ENCODE measurements around the gene TMEM247. TPM values are rescaled to one million over a fixed set of nuclear protein-coding genes. Genes with fewer than 3 reads are reported as not detected.

TMEM247 gene
- total RNA-seq, 1 experiment from 2014 or later: not detected

DNA sequence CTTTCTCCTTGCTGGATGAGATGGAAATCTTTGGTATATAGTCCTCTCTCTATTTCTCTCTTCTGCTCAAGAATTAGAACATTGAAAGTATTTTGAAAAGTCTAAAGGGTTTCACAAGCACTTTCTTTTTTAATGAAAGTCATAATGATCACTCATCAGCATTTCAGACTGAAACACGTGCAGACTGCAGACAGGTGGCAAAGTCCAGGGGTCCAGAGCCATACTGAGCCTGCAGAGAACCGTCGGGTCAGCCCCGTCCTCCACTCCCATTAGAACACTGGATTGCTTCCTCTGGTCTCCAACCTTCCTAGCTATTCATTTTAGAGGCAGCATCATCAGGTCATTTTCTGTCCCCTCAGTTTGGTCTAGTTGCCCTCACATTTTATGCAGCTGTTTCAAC is 3.1 kb downstream of the TMEM247 start:
- in situ Hi-C loops (cut with HindIII; ENCODE audit: low sequenced_read_pairs): no loop called here
- no peak for DNase-seq (ENCODE audit: low spot score)

DNA sequence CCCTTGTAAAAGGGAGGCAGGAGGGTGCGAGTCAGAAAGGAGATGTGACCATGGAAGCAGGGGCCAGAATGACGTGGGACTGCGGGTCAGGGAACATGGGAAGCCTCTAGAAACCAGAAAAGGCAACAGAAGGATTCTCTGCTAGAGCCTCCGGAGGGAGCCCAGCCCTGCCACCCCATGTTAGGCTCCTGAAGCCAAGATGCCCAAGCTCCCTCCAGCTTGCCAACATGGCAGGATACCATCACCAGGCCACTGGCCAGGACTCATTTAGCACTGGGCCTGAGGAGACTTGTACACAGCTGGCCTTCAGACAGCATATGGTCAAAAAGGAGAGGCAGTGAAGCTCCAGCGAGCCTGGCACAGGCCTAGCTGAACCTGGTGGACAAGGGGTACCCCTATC is 5.6 kb downstream of the TMEM247 start:
- in situ Hi-C loops (cut with HindIII; ENCODE audit: low sequenced_read_pairs): no loop called here
- peak; percentile 74 for DNase-seq (ENCODE audit: low spot score)

DNA sequence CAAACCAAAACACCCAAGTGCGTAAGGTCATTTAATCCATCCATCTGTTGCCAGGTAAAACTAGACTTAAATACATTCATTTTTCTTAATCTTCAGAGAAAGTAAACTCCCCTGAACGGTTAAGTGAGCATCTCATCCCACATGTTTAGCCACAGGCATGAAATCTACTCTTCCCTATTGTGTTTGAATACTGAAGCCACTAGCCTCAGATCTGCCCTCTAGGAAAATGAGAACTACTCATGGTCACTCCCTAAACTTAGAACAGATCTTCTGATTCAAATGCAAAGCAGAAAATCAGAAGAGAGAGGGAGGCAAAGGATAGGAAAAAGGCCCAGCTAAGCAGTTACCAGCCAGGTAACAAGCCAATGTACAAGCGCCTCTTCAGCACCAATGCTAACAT is 7.1 kb downstream of the TMEM247 start:
- in situ Hi-C loops (cut with HindIII; ENCODE audit: low sequenced_read_pairs): no loop called here
- DNase-seq (ENCODE audit: low spot score): no peak

DNA sequence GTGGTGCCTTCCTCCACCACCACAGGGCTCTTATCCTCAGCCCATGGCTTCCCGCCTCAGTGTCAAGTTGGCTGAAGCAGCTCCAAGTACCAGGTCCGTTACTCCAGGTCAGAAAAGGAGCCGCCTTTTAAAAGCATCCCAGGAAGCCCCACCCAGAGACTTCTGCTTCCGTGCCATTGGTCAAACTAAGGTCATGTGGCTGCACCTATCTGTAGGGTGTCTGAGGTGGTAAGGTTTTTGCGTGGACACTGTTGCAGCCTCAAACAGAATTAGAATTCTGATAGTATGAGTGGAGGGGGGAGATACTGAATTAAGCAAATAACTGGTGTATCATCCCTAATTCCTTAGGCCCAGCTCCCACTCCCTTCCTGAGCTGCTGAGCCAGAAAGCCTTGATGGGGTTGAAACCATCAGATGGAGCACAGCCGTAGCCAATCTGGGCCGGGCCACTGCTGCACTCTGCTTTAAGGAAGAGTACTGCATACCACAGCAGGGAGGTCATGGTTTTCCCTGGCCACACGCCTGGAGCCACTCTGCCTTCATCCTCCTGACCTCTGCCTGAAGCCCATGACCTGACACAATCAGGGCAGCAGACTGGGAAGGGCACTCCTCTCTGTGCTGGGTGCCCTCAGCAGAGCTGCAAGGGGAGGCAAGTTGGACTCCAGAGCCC is 8.4 kb downstream of the TMEM247 start:
- in situ Hi-C loops (cut with HindIII; ENCODE audit: low sequenced_read_pairs): no loop called here
- DNase-seq (ENCODE audit: low spot score): no peak

DNA sequence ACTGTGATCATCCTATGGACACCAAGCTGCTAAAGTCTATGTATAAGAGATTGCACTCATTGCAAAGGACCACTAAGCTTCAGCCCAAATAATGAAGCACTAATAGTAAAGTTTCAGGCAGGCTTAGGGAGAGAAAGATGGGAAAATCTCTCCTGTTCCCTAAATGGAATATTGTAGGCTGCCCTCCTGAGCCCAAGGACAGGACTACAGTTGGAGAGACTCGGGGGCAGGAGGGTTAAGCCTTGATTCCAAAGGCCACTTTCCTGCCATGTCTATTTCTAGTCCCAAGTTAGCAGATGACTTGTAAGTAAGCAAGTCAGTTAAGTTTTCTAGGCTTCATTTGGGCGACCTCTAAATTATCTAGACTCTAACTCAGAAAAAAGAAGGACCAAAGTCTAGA is 9.0 kb downstream of the TMEM247 start:
- in situ Hi-C loops (cut with HindIII; ENCODE audit: low sequenced_read_pairs): no loop called here
- no peak for DNase-seq (ENCODE audit: low spot score)

DNA sequence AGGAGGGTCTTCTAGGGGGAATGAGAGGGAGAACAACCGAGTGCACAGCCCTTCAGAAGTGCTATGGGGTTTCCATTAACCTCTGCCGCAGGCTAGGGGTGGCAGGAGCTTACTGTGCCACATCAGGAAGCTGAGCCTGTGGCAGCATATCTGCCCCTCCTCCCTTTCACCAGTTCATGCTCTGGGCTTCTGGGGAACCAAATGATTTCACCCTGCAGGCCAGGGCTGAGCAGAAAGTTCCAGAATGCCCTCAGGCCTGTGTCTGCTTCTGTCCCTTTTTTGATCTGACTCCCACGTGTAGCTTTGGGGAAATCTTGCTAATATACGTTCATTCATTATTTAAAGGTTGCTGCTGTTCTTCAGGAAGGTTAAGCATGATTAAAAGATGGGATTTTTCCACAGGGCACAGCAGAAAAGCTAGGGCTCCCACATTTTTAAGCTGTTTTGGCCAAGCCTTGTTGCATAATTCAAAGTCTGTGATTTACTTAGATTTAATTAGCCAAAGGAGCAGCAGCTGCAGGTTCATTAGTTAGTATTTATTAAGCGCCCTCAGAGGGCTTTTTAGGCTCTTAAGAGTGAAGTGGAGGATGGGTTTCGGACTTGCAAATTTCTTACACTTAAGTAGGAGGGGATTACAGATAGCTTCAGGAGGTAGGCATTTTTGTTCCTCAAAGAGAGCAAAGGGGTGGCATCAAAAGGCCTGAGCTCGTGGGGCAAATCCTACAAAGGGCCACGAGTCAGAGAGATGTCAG is 10.2 kb downstream of the TMEM247 start:
- DNase-seq (ENCODE audit: low spot score): no peak
- in situ Hi-C loops (cut with HindIII; ENCODE audit: low sequenced_read_pairs): no loop called here

DNA sequence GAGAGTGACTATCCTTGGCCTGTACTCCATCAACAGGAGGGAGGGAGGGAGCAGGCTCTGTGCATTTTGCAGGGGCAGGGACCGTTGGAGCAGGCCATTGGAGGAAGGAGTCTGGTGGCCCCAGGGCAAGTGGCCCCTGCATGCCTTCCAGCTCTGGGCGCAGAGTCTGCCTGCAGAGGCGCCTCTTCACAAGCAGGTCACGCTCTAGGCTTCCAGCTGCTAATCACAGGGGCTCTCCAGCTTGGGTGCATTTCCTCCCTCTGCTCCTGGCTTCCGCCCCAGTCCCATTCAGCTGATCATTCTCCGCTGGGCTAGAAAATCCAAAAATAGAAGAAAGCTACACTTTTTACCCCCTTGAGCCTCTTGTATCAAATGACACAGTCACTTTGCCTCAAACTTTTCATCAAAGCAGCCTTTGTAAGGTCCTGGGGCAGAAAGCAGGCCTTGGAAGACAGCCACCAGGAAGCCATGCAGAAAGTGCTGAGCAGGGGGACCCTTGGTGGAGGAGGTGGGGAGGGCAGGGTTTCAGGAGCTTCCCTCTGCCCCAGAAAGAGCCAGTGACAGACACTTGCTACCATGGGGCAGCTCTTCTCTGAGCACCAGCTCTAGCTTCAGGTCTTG is 11.3 kb downstream of the TMEM247 start:
- DNase-seq (ENCODE audit: low spot score): peak; percentile 27
- in situ Hi-C loops (cut with HindIII; ENCODE audit: low sequenced_read_pairs): no loop called here

DNA sequence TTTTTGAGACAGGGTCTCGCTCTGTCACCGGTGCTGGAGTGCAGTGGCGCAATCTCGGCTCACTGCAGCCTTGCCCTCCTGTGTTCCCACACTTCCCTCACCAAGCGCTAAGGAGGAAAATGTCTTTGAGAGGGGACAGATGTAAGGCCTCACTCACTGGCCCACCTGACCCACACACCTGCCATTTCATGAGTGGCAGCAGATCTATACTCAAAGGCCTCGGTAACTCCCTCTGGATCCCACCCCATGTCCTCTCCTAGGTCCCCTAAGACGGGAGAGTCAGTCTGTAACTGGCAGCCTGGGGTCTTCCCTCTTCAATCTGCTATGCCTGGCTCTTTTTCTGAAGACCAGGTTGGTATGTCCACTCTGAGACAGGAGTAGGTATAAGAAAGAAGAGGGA is 12.9 kb downstream of the TMEM247 start:
- DNase-seq (ENCODE audit: low spot score): no peak
- in situ Hi-C loops (cut with HindIII; ENCODE audit: low sequenced_read_pairs): no loop called here

DNA sequence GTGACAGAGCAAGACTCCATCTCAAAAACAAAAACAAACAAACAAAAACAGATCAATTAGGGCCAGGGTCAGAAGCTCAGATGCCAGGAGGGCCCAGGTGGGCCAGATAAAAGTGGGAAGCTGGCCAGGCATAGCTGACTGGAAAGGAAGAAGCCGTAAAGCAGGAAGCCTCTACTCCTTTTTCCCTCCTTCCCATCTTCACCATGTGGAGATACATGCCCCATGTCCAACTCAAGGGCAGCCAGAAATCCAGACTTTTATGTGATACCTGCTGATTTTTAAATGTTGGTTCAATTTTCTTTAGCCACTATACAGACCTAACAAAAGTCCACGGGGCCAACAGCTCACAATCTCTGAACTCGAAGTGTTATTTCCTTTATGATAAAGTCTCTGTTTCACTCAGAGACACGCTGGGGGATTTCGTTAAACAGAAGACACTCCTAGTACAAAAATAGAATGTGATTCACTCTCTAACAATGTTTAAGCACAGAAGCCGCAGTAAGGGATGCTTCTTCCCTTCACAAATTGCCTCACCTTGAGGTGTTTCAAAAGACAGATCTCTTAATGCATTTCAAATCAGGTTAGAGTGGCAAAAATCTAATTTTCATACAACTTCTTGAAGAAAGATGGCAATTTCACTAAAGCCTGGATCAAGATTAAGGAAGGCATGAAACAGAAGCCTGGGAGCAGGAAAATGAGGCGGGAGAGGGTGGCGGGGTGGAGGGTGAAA is 14.0 kb downstream of the TMEM247 start:
- in situ Hi-C loops (cut with HindIII; ENCODE audit: low sequenced_read_pairs): no loop called here
- no peak for DNase-seq (ENCODE audit: low spot score)

DNA sequence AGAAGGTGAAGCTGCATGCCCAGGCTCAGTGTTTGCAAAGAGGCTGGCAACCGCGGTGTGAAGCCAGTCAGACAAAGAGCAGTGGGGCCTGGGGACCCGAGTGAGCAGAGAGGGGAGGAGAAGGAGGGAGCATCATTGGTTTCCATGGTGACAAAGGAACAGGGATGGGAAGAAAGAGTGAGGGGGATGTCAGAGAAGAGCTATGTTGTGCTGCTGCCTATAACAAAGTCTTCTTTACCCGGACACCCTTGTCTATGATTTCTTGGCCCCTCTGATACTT is 14.5 kb downstream of the TMEM247 start:
- in situ Hi-C loops (cut with HindIII; ENCODE audit: low sequenced_read_pairs): no loop called here
- DNase-seq (ENCODE audit: low spot score): no peak

DNA sequence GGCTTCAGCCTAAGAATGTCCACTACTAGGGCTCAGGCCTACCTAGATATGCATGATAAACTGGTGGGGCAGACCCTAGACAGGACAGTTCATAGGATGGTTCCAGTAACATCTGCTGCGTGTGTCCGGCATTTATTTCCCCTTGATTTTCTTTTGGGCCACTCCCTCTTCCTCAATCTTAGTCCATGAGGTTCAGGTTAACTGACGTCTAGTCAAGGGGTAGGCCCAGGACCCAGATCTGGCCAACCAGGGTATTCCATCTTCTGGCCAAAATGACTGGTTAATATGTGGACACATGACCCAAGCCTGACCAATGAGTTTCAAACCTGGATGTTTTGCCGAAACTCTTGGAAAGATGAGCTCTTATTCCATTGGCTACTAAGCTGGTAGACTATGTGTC is 15.2 kb downstream of the TMEM247 start:
- in situ Hi-C loops (cut with HindIII; ENCODE audit: low sequenced_read_pairs): no loop called here
- no peak for DNase-seq (ENCODE audit: low spot score)

DNA sequence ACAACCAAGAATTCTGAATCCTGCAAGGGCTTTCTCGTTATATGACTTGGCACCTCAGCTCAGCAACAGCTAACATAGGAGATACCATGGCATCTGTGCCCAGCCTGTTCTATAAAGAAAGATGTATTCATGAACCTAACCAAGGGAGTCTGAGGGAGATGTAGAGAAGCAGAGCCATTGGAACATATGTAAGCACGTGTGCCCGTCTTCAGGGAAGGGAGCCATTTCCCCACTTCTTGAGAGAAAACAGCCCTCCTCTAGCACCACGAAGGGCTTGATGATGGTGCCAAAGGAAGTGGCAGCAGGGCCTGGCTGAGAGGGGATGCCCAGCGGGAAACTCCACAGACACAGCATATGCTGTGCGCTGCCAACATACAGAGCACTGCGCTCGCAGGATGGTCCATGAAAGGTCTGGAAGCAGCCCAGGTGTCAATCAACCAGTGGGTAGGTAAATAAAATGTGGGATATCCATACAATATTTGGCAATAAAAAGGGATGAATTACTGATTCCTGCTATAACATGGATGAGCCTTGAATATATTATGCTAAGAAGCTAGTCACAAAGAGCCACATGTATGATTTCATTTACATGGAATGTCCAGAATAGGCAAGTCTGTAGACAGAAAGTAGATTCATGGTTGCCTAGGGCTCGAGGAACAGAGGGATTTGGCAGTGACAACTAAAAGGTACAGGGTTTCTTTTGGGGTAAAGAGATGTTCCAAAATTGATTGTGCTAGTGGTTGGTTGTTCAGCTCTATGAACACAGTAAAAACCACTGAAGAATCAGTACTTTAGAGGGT is 16.1 kb downstream of the TMEM247 start:
- DNase-seq (ENCODE audit: low spot score): no peak
- in situ Hi-C loops (cut with HindIII; ENCODE audit: low sequenced_read_pairs): no loop called here

DNA sequence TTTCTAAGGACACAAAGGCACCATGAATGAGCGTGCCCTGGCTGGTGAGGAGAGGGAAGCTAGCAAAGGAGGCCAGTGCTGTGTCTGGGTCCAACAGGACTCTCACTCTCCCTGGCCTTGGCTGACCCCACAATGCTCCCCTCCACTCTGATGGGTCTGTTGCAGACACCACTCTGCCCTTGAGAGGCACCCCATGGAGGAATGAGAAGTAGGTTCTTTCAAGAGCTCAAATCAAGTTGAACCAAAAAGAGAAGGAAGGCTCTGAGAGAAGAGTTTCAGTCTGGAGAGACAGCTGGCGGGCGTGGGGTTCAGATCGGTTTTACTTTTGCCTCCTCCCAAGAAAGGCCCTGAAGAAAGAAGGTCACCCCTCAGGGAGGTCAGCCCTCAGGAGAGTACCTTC is 18.4 kb downstream of the TMEM247 start:
- in situ Hi-C loops (cut with HindIII; ENCODE audit: low sequenced_read_pairs): no loop called here
- DNase-seq (ENCODE audit: low spot score): no peak

DNA sequence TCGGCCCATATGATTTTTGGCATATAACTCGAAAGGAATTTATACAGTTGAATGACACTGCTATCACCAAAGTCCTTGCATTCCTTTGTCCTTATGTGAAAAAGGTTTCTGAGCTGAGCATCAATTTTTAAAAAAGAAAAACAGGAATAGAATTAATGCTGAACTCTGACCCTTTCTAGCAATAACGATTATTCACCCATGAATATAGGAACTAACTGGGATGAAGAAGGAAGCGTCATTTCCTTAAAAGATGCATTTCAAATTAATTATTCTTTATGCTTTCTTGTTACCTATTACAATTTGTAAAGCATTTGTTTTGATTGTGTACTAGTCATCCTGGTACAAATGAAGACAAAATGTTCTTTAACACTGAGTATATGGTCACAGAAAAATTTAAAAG is 19.3 kb downstream of the TMEM247 start:
- no peak for DNase-seq (ENCODE audit: low spot score)
- in situ Hi-C loops (cut with HindIII; ENCODE audit: low sequenced_read_pairs): no loop called here

DNA sequence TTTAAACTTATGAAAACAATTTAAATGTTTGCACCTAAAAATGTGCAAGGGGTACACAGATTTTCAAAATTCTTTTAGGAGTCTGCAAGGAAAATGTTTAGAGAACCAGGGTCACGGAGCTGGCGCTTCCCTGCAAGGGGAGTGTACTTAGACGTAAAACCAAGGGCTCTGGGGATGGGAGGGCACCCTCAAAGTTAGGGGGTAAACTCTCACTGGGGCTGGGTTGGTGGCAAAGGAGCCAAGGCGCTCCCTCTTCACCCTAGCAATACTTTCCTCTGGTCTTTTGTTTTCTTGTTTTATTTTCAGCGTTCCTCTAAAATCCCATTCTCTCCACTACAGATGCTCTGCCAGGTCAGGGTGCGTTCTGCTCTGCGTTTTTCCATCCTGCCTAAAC is 20.0 kb downstream of the TMEM247 start:
- in situ Hi-C loops (cut with HindIII; ENCODE audit: low sequenced_read_pairs): no loop called here

DNA sequence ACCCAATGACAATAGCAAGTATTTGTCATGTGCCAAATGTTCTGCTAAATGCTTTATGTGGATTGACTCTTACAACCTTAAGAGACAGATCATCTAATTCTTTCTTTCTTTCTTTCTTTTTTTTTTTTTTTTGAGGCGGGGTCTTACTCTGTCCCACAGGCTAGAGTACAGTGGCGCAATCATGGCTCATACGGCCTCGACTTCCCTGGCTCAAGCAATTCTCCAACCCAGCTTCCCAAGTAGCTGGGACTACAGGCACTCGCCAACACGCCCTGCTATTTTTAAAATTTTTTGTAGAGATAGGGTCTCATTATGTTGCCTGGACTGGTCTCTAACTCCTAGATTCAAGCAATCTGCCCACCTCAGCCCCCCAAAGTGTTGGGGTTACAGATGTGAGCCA is 21.4 kb downstream of the TMEM247 start:
- DNase-seq (ENCODE audit: low spot score): no peak
- in situ Hi-C loops (cut with HindIII; ENCODE audit: low sequenced_read_pairs): no loop called here

More for the DNA sequence above, 20.0 kb downstream of the TMEM247 start:
- DNase-seq (ENCODE audit: low spot score): no peak

DNA sequence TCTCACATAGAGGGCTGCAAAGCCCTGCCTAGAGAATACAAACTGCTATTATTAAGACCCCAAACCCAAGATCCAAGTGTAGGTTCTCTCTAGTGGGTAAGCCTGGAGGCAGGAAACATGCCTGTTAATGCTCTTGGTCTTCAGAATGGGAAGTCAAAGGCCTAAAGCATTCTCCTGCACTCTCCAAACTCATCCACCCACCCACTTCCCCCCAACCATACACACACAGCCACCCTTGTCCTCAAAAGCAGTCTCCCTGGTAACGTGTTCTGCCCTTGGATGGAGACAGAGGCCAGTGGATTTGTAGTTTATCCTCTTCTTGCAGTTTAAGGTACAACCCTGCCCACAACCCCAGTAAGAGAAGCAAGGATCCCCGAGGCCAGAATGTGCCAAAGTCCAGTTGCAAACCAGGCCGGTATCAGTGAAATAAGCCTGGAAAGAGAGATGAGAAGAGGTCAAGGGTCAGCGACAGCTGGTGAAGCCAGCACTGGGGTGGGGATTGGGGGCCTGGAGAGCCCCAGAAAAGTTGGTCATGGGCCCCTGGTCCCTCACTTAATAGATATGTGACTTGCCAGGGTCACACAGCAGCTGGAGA is 23.0 kb downstream of the TMEM247 start:
- no peak for DNase-seq (ENCODE audit: low spot score)
- in situ Hi-C loops (cut with HindIII; ENCODE audit: low sequenced_read_pairs): no loop called here

DNA sequence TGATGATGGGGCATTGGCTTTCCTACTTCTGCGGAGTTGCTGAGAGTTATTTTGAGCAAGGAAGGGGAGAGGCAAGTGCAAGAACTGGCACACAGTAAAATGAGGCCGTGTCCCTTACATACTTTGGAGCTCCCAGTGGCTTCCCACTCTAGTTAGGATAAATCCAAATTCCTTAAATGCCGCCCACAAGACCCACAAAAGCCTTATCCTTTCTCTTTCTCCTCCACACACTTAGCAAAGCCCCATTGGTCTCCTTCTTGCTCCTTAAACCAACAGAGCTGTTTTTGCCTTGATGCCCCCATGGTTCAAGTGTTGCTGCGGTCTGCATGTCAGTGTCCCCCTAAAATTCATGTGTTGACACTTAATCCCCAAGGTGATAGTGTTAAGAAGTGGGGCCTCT is 24.3 kb downstream of the TMEM247 start:
- in situ Hi-C loops (cut with HindIII; ENCODE audit: low sequenced_read_pairs): no loop called here
- no peak for DNase-seq (ENCODE audit: low spot score)

DNA sequence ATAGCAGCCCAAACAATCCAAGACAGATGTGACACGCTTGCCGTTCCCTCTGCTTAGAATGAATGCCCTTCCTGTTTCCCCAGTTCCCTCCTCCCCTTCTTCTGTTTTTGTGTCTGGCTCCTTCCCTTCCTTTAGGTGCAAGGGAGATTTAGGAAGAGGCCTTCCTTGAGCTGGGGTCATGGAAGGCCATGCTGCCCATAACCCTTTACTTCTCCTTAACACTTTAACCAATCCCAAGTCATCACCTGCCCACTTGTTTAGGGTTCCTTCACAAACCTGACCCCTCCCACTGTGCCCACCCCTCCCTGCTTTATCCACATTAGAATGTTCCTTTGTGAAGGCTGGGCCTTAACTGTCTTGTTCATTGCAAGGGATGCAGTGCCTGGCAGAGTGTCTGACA is 24.9 kb downstream of the TMEM247 start:
- in situ Hi-C loops (cut with HindIII; ENCODE audit: low sequenced_read_pairs): no loop called here
- no peak for DNase-seq (ENCODE audit: low spot score)

All from G401 (cell line).